GM10266 (cell line): ENCODE data around the gene EFHC1.

Source experiments
- DNase-seq: peaks from one replicate; pipeline ENCODE4 v3.0.0; 2012; ENCODE audit errors: extremely low spot score
- CTCF ChIP-seq: IDR thresholded peaks from 2 replicates; pipeline ENCODE4 v1.5.1; 2012; ENCODE audit warnings: mild to moderate bottlenecking, low read depth; ENCODE audit not compliant: control insufficient read depth, insufficient read depth; ENCODE audit errors: missing control alignments

The EFHC1 gene

GRCh38 chr6:52508261-52508739, 88.2 kb downstream of the EFHC1 start:
- DNase-seq = no peak
- TF ChIP-seq CTCF = no peak

GRCh38 chr6:52509281-52510212, 89.4 kb downstream of the EFHC1 start:
- peak; percentile 36 for DNase-seq
- TF ChIP-seq CTCF = no peak

GRCh38 chr6:52510213-52510562, 90.0 kb downstream of the EFHC1 start:
- DNase-seq = no peak
- no peak for TF ChIP-seq CTCF

- no peak for TF ChIP-seq CTCF
- no peak for DNase-seq
Measured at GRCh38 chr6:52511163-52511562, 91.0 kb downstream of the EFHC1 start.

GRCh38 chr6:52511572-52512151, 91.5 kb downstream of the EFHC1 start:
- DNase-seq = no peak
- no peak for TF ChIP-seq CTCF

- no peak for TF ChIP-seq CTCF
- DNase-seq = no peak
Measured at GRCh38 chr6:52512199-52512598, 92.1 kb downstream of the EFHC1 start.

- no peak for TF ChIP-seq CTCF
- no peak for DNase-seq
Measured at GRCh38 chr6:52513464-52513863, 93.3 kb downstream of the EFHC1 start.
